CD14-positive monocyte (primary cell): Measurements from ENCODE around the gene CAMK1. TPM values are rescaled to one million over a fixed set of nuclear protein-coding genes. Genes with fewer than 3 reads are reported as not detected.
A peak's percentile ranks its signal among the peaks of the same experiment; 100 is the strongest.

ENCODE experiments used
- DNase-seq, 3 donors: peaks; one replicate each; pipeline ENCODE4 v3.0.0-alpha.2; 2011 to 2022
- H2AFZ ChIP-seq: 2 replicates; pipeline ENCODE4 v1.6.0; 2012; ENCODE audit warnings: mild to moderate bottlenecking, low read depth, low read length, inconsistent platforms; ENCODE audit not compliant: insufficient read depth, poor library complexity, severe bottlenecking
- H3K27ac ChIP-seq, 2 donors: 1 replicate in 1 of 2; 2 replicates in 1 of 2; pipeline ENCODE4 v1.5.1; 2012 to 2013; ENCODE audit warnings: low read length in 2 of 2, control low read depth in 1 of 2, inconsistent platforms in 1 of 2, low read depth in 1 of 2, mild to moderate bottlenecking in 1 of 2
- H3K27me3 ChIP-seq, 2 donors: one replicate each; pipeline versions ENCODE4 v1.6.0 to v1.6.1; 2011 to 2013; ENCODE audit warnings: low read length in 2 of 2; ENCODE audit not compliant: control insufficient read depth in 2 of 2, insufficient read depth in 2 of 2
- H3K36me3 ChIP-seq, 2 donors: replicated peaks in 1 of 2; 1 replicate in 1 of 2; 2 replicates in 1 of 2; pipeline versions ENCODE4 v1.5.1 to v1.6.1; 2012 to 2013; ENCODE audit warnings: low read length in 2 of 2, control low read depth in 1 of 2, inconsistent platforms in 1 of 2, mild to moderate bottlenecking in 1 of 2; ENCODE audit not compliant: insufficient read depth in 2 of 2, control insufficient read depth in 1 of 2
- H3K4me1 ChIP-seq, 2 donors: 1 replicate in 1 of 2; 2 replicates in 1 of 2; pipeline versions ENCODE4 v1.5.1 to v1.6.1; 2012 to 2013; ENCODE audit warnings: low read length in 2 of 2, control low read depth in 1 of 2, inconsistent platforms in 1 of 2, mild to moderate bottlenecking in 1 of 2, moderate library complexity in 1 of 2; ENCODE audit not compliant: insufficient read depth in 2 of 2, control insufficient read depth in 1 of 2
- H3K4me2 ChIP-seq: replicated peaks from 2 replicates; pipeline ENCODE3; 2012; ENCODE audit warnings: low read length, moderate library complexity, mild to moderate bottlenecking; ENCODE audit not compliant: poor library complexity, severe bottlenecking; ENCODE audit errors: extremely low read depth
- H3K4me3 ChIP-seq, 3 experiments: fragments of 200-600 bp in 1 of 3; sonication (generic) in 1 of 3; replicated peaks in 1 of 3; 1 replicate in 2 of 3; 2 replicates in 1 of 3; pipeline ENCODE4 v1.5.1; 2011 to 2013; ENCODE audit warnings: low read length in 3 of 3, mild to moderate bottlenecking in 3 of 3, control low read depth in 2 of 3, low read depth in 2 of 3, inconsistent platforms in 1 of 3, moderate library complexity in 1 of 3
- H3K79me2 ChIP-seq: 2 replicates; pipeline ENCODE4 v1.6.0; 2012; ENCODE audit warnings: mild to moderate bottlenecking, control low read depth, inconsistent platforms, low read length, moderate library complexity; ENCODE audit not compliant: insufficient read depth
- H3K9ac ChIP-seq: 2 replicates; pipeline ENCODE4 v1.6.0; 2017; ENCODE audit warnings: low read length, mild to moderate bottlenecking; ENCODE audit not compliant: insufficient read depth, poor library complexity, severe bottlenecking
- H3K9me3 ChIP-seq, 2 donors: replicated peaks in 1 of 2; 1 replicate in 1 of 2; 2 replicates in 1 of 2; pipeline versions ENCODE4 v1.5.1 to v1.6.1; 2012 to 2013; ENCODE audit warnings: low read length in 2 of 2, control low read depth in 1 of 2; ENCODE audit not compliant: control insufficient read depth in 1 of 2, insufficient read depth in 1 of 2
- H4K20me1 ChIP-seq: 2 replicates; pipeline ENCODE4 v1.6.0; 2012; ENCODE audit warnings: mild to moderate bottlenecking, low read length, control low read depth, moderate library complexity; ENCODE audit not compliant: insufficient read depth
- H3K27ac Mint-ChIP-seq, 7 donors: one replicate each; pipeline ENCODE4 v1.8.0; 2020; ENCODE audit warnings: mild to moderate bottlenecking in 7 of 7, mixed read lengths in 7 of 7, moderate library complexity in 6 of 7, inconsistent platforms in 2 of 7
- H3K27me3 Mint-ChIP-seq, 3 donors: one replicate each; pipeline ENCODE4 v1.8.0; 2021 to 2022; ENCODE audit warnings: low read depth in 3 of 3, mild to moderate bottlenecking in 3 of 3, mixed read lengths in 3 of 3, moderate library complexity in 3 of 3, inconsistent platforms in 1 of 3
- H3K36me3 Mint-ChIP-seq, 2 donors: one replicate each; pipeline ENCODE4 v1.8.0; 2020; ENCODE audit warnings: mixed read lengths in 2 of 2, inconsistent platforms in 1 of 2, mild to moderate bottlenecking in 1 of 2
- H3K4me1 Mint-ChIP-seq: one replicate; pipeline ENCODE4 v1.8.0; 2020; ENCODE audit warnings: mild to moderate bottlenecking, mixed read lengths
- H3K4me3 Mint-ChIP-seq, 2 donors: one replicate each; pipeline ENCODE4 v1.8.0; 2020; ENCODE audit warnings: mild to moderate bottlenecking in 2 of 2, mixed read lengths in 2 of 2, moderate library complexity in 1 of 2
- H3K9me3 Mint-ChIP-seq, 7 donors: one replicate each; pipeline ENCODE4 v1.8.0; 2020 to 2022; ENCODE audit warnings: mixed read lengths in 7 of 7, mild to moderate bottlenecking in 6 of 7, moderate library complexity in 6 of 7, inconsistent platforms in 2 of 7
- CTCF ChIP-seq: fragments of 200-600 bp; IDR thresholded peaks from one replicate; pipeline ENCODE4 v1.8.0; 2022; ENCODE audit warnings: antibody characterized with exemption, mild to moderate bottlenecking
- WGBS: methylation state at CpG from one replicate; pipeline ENCODE4 v1.1.5; 2013; ENCODE audit warnings: missing lambda C conversion rate; ENCODE audit not compliant: insufficient coverage; 5-methylcytosine and 5-hydroxymethylcytosine counted together
- intact Hi-C, 2 donors: fragments of 100-400 bp; cut with micrococcal nuclease; formaldehyde crosslinking; loops; one replicate each; pipeline versions ENCODE4 v1.15.0 to v1.15.1; 2023
- polyA plus RNA-seq, 3 donors: library from polyadenylated mRNA; depleted of rRNA in 1 of 3; unstranded in 2 of 3; stranded (reverse) in 1 of 3; fragments of 300-500 nt in 2 of 3; fragments of >200 nt in 1 of 3; fragmentation: Illumina TruSeq in 2 of 3; gene quantifications; 1 replicate in 2 of 3; 2 replicates in 1 of 3; pipeline ENCODE4 v1.2.3, GENCODE V29; 2012 to 2021

CAMK1 gene
- polyA plus RNA-seq, 3 donors, result 106 to 137 (median 118) TPM

GRCh38 chr3:9768141-9768775 lies 1.5 kb downstream of the CAMK1 start:
- H3K79me2 ChIP-seq, result peaks cover 18% of the 10 kb centered on the region
- H3K27ac Mint-ChIP-seq, result peak overlapping the region in 4 of 7 donors; percentile 65 to 89 (median 88)
- peaks cover 22 to 40% of the 10 kb centered on the region in 2 donors for H3K36me3 Mint-ChIP-seq
- intact Hi-C loops, result no loop called here
- H3K4me1 ChIP-seq, result peaks cover 44 to 51% of the 10 kb centered on the region in 2 donors
- H3K4me3 Mint-ChIP-seq, result peak overlapping the region; percentile 89 to 95
- no peak overlapping the region for H2AFZ ChIP-seq
- no peaks in the 10 kb centered on the region for H3K9me3 ChIP-seq
- DNase-seq, result no peak
- H3K4me1 Mint-ChIP-seq, result peaks cover 57% of the 10 kb centered on the region
- peak overlapping the region; percentile 96 for H3K4me2 ChIP-seq
- TF ChIP-seq CTCF, result no peak
- 100% methylated on average over 4 of the region's 6 CpGs for WGBS
- peak overlapping the region; percentile 83 for H3K9ac ChIP-seq
- peaks cover 0 to 1% (median 0%) of the 10 kb centered on the region in 7 donors for H3K9me3 Mint-ChIP-seq
- no peaks in the 10 kb centered on the region for H3K27me3 ChIP-seq
- H3K4me3 ChIP-seq, result peak overlapping the region in 2 of 3 experiments; percentile 81 to 89
- peak overlapping the region in 1 of 2 donors; percentile 80 for H3K27ac ChIP-seq
- H3K27me3 Mint-ChIP-seq, result peaks cover 0 to 16% (median 12%) of the 10 kb centered on the region in 3 donors
- peaks cover 14 to 29% of the 10 kb centered on the region in 2 donors for H3K36me3 ChIP-seq
- H4K20me1 ChIP-seq, result peaks cover 6% of the 10 kb centered on the region

- Histone ChIP-seq H3K9ac (peak overlapping the region; percentile 30), H3K4me1 (peaks cover 44 to 51% of the 10 kb centered on the region in 2 donors), H3K4me3 (peak overlapping the region in 1 of 3 experiments; percentile 89), H3K9me3 (no peaks in the 10 kb centered on the region), H3K27me3 (no peaks in the 10 kb centered on the region), H3K36me3 (peaks cover 19 to 37% of the 10 kb centered on the region in 2 donors), H3K4me2 (peak overlapping the region; percentile 96), H2AFZ (peak overlapping the region; percentile 35), H4K20me1 (peaks cover 9% of the 10 kb centered on the region), H3K27ac (peak overlapping the region; percentile 21 to 78), H3K79me2 (peaks cover 18% of the 10 kb centered on the region)
- no CpG with 5 or more reads among the region's 7 CpGs for WGBS
- DNase-seq, result peak; percentile 56 to 61 (median 58)
- no peak for TF ChIP-seq CTCF
- intact Hi-C loops, result no loop called here
- Mint-ChIP-seq H3K9me3 (peaks cover 0 to 1% (median 0%) of the 10 kb centered on the region in 7 donors), H3K36me3 (peaks cover 28 to 48% of the 10 kb centered on the region in 2 donors), H3K27me3 (peaks cover 0 to 16% (median 12%) of the 10 kb centered on the region in 3 donors), H3K27ac (peak overlapping the region; percentile 79 to 93 (median 89)), H3K4me1 (peaks cover 54% of the 10 kb centered on the region), H3K4me3 (peak overlapping the region; percentile 67 to 95)
Observed at GRCh38 chr3:9767418-9767817, 2.3 kb downstream of the CAMK1 start.
